Ascending aorta (tissue), 2 donors: Measurements from ENCODE around the gene SLC17A8. TPM values are rescaled to one million over a fixed set of nuclear protein-coding genes. Genes with fewer than 3 reads are reported as not detected.

Source experiments
- DNase-seq, 2 donors: peaks; one replicate each; pipeline ENCODE4 v3.0.0-alpha.2; 2019; ENCODE audit warnings: low spot score in 2 of 2
- H3K27ac ChIP-seq, 2 donors: fragments of 200-600 bp; sonication (generic); one replicate each; pipeline ENCODE4 v1.5.1; 2016 to 2017; ENCODE audit warnings: mild to moderate bottlenecking in 1 of 2
- H3K27me3 ChIP-seq: fragments of 200-600 bp; sonication (generic); one replicate; pipeline ENCODE4 v1.5.1; 2017
- H3K36me3 ChIP-seq, 2 donors: fragments of 200-600 bp; sonication (generic); one replicate each; pipeline ENCODE4 v1.5.1; 2016
- H3K4me1 ChIP-seq, 2 donors: fragments of 200-600 bp; sonication (generic); one replicate each; pipeline ENCODE4 v1.5.1; 2016 to 2017; ENCODE audit warnings: mild to moderate bottlenecking in 1 of 2
- H3K4me3 ChIP-seq, 2 donors: fragments of 200-600 bp; sonication (generic); one replicate each; pipeline ENCODE4 v1.5.1; 2016 to 2017; ENCODE audit warnings: mild to moderate bottlenecking in 1 of 2
- H3K9me3 ChIP-seq, 2 donors: fragments of 200-600 bp; sonication (generic); one replicate each; pipeline ENCODE4 v1.5.1; 2016
- intact Hi-C: fragments of 100-400 bp; cut with DNase I; formaldehyde crosslinking; loops from one replicate; pipeline ENCODE4 v1.15.1; 2023
- total RNA-seq: library from RNA; depleted of rRNA; stranded (reverse); fragments of >200 nt; gene quantifications from one replicate; pipeline ENCODE4 v1.1.0, GENCODE V29; 2016
- TF ChIP-seq, protein P1 (sequence below), 3 experiments: fragments of 200-600 bp in 2 of 3; fragments of 450-650 bp in 1 of 3; sonication (generic) in 2 of 3; IDR thresholded peaks; one replicate each; pipeline ENCODE4 v1.5.1; 2016 to 2019; ENCODE audit warnings: antibody characterized with exemption in 3 of 3, mild to moderate bottlenecking in 1 of 3, moderate library complexity in 1 of 3

The SLC17A8 gene
- total RNA-seq, 1 donor from 2014 or later = not detected

DNA sequence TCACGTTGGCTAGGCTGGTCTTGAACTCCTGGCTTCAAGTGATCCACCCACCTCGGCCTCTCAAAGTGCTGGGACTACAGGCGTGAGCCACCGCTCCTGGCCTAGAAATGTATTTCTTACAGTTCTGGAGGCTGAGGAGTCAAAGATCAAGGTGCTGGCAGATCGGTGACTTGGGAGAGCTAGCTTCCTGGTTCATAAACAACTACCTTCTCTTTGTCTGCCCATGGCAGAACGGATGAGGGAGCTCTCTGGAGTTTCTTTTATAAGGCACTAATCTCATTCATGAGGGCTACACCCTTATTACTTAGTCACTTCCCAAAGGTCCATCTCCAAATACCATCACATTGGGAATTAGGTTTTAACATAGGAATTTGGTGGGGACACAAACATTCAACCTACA, 38.9 kb downstream of the SLC17A8 start:
- no peaks in the 10 kb centered on the region for H3K9me3 ChIP-seq
- no peaks in the 10 kb centered on the region for H3K36me3 ChIP-seq
- TF ChIP-seq, protein P1, sequence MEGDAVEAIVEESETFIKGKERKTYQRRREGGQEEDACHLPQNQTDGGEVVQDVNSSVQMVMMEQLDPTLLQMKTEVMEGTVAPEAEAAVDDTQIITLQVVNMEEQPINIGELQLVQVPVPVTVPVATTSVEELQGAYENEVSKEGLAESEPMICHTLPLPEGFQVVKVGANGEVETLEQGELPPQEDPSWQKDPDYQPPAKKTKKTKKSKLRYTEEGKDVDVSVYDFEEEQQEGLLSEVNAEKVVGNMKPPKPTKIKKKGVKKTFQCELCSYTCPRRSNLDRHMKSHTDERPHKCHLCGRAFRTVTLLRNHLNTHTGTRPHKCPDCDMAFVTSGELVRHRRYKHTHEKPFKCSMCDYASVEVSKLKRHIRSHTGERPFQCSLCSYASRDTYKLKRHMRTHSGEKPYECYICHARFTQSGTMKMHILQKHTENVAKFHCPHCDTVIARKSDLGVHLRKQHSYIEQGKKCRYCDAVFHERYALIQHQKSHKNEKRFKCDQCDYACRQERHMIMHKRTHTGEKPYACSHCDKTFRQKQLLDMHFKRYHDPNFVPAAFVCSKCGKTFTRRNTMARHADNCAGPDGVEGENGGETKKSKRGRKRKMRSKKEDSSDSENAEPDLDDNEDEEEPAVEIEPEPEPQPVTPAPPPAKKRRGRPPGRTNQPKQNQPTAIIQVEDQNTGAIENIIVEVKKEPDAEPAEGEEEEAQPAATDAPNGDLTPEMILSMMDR (IDR thresholded peaks at IDR 0.05) = no peak
- intact Hi-C loops = no loop called here
- no peaks in the 10 kb centered on the region for H3K27me3 ChIP-seq
- no peak for DNase-seq
- no peak overlapping the region for H3K4me3 ChIP-seq
- no peaks in the 10 kb centered on the region for H3K4me1 ChIP-seq
- no peak overlapping the region for H3K27ac ChIP-seq

DNA sequence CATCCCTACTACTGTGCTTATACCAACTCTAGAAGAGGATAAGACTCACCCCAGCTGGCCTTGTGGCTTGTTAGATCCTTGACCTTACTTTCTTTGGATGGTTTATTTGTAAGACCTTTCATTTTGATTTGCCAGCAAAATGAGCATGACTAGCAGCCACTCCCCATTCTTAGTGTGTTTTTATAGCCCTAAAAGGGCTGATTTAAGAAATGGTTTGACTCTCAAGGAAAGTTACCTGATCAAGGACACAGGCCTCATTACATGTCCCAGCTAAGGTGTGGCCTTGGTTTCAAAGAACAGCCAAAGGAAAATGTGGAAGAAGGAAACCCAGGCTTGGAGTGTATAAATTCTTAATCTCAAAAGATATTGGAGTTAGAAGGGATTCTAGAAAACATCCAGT, 41.4 kb downstream of the SLC17A8 start:
- TF ChIP-seq, protein P1 (IDR thresholded peaks at IDR 0.05) = no peak
- no peaks in the 10 kb centered on the region for H3K9me3 ChIP-seq
- H3K27me3 ChIP-seq = no peaks in the 10 kb centered on the region
- H3K4me3 ChIP-seq = no peak overlapping the region
- no peak for DNase-seq
- no peak overlapping the region for H3K27ac ChIP-seq
- H3K36me3 ChIP-seq = no peaks in the 10 kb centered on the region
- no peaks in the 10 kb centered on the region for H3K4me1 ChIP-seq
- intact Hi-C loops = no loop called here

DNA sequence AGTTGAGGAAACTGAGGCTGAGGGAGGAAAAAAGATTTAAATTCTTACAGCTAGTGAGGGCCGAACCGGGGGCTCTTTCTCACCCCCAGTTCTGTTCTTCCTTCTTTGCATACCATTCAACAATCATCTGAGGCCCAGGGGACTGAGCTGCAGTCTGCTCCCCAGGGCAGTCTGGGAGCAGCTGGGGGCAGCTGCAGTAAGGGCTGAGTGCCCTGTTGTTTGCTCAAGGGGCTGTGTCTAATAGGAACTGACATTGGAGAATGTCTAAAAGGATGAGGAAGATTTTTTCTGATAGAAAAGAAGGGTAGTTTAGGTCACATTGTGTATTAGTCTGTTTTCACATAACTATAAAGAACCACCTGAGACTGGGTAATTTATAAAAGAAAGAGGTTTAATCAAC, 42.2 kb downstream of the SLC17A8 start:
- TF ChIP-seq, protein P1 (IDR thresholded peaks at IDR 0.05) = no peak
- DNase-seq = no peak
- intact Hi-C loops = no loop called here

DNA sequence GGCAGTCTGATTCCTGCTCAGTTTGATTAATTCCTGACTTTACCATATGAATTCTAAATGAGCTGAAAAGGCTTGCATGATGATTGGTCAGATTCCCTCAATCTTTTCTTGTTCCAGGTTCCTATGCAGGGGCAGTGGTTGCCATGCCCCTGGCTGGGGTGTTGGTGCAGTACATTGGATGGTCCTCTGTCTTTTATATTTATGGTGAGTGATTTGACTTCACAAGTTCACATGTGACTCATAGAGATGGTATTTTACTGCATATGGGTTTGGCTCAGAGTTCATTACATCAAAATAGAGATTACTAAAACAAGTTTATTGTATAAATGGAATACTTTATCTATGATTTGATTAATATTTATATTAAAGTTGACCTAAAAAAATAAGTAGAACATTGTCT, 44.8 kb downstream of the SLC17A8 start:
- Histone ChIP-seq H3K9me3 (no peaks in the 10 kb centered on the region), H3K36me3 (no peaks in the 10 kb centered on the region), H3K4me1 (no peaks in the 10 kb centered on the region), H3K4me3 (no peak overlapping the region), H3K27me3 (no peaks in the 10 kb centered on the region), H3K27ac (no peak overlapping the region)
- intact Hi-C loops = no loop called here
- DNase-seq = no peak
- TF ChIP-seq, protein P1 (IDR thresholded peaks at IDR 0.05) = no peak

More for the DNA sequence above, 42.2 kb downstream of the SLC17A8 start:
- Histone ChIP-seq H3K9me3 (no peaks in the 10 kb centered on the region), H3K4me1 (no peaks in the 10 kb centered on the region), H3K27me3 (no peaks in the 10 kb centered on the region), H3K4me3 (no peak overlapping the region), H3K36me3 (no peaks in the 10 kb centered on the region), H3K27ac (no peak overlapping the region)

DNA sequence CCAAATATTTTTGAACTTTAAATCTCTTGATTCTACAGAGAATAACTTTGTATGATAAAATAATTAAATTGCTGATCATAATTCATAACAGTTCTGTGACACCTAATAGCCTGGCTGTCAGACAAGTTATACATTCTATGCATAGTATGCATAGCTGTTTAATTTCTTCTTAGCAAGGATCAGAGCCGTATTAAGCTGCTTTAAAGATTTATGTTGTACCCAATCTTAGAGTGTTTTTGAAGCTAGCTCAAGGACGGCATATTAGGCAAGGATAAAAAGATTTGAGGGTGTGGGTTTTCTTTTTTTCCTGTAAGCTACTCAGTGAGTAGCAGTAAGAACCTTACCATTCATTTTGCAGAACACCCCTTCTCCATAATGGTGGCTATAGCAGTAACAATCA, 45.9 kb downstream of the SLC17A8 start:
- H3K4me1 ChIP-seq = no peaks in the 10 kb centered on the region
- no peaks in the 10 kb centered on the region for H3K27me3 ChIP-seq
- TF ChIP-seq, protein P1 (IDR thresholded peaks at IDR 0.05) = no peak
- H3K27ac ChIP-seq = no peak overlapping the region
- DNase-seq = no peak
- H3K9me3 ChIP-seq = no peaks in the 10 kb centered on the region
- H3K4me3 ChIP-seq = no peak overlapping the region
- no peaks in the 10 kb centered on the region for H3K36me3 ChIP-seq
- intact Hi-C loops = no loop called here

DNA sequence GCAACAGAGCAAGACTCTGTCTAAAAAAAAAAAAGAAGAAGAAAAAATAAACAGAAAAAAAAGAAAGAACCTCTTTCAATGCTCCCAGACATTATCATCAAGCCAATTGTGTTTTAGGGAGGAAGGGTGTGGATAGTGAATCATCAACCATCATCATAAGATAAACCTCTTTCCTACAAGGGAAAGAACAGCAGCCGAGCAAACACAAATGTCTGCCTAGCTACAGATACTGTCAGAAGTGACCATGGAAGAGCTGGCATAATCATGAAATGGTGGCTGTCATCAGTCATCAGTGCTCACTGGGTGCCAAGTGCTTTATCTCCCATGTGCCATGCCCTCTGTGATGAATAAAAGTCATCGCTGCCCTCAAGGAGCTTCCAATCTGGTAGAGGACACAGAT, 46.6 kb downstream of the SLC17A8 start:
- DNase-seq = no peak
- Histone ChIP-seq H3K27me3 (no peaks in the 10 kb centered on the region), H3K4me1 (no peaks in the 10 kb centered on the region), H3K4me3 (no peak overlapping the region), H3K9me3 (no peaks in the 10 kb centered on the region), H3K27ac (no peak overlapping the region), H3K36me3 (no peaks in the 10 kb centered on the region)
- intact Hi-C loops = no loop called here
- TF ChIP-seq, protein P1 (IDR thresholded peaks at IDR 0.05) = no peak
